HG02885 (cell line): Measurements from ENCODE around the gene AOAH.
"Not testable (repeated sequence)": the region's sequence is repeated elsewhere in the genome, so short reads cannot be mapped to it uniquely, and the experiment has no call there.

ENCODE experiments used
- ATAC-seq: cut with Tn5 transposase; IDR thresholded peaks from one replicate; pipeline ENCODE4 v1.9.1; 2021; ENCODE audit warnings: mild to moderate bottlenecking; ENCODE audit not compliant: unreplicated experiment, poor library complexity

AOAH gene

GRCh38 chr7:36487756-36488336 is 236.4 kb downstream of the AOAH start:
- ATAC-seq, result no peak

- no peak for ATAC-seq
These were observed 238.0 kb downstream of the AOAH start for GRCh38 chr7:36486336-36486735.

GRCh38 chr7:36484265-36484664 is 240.0 kb downstream of the AOAH start:
- ATAC-seq, result no peak

GRCh38 chr7:36483853-36484252 is 240.4 kb downstream of the AOAH start:
- ATAC-seq, result not testable (repeated sequence)

GRCh38 chr7:36478745-36479144 is 245.5 kb downstream of the AOAH start:
- ATAC-seq, result no peak

- no peak for ATAC-seq
These were observed 248.9 kb downstream of the AOAH start for GRCh38 chr7:36475381-36475780.

- ATAC-seq, result no peak
These were observed 249.3 kb downstream of the AOAH start for GRCh38 chr7:36475011-36475342.

GRCh38 chr7:36474283-36475010 is 249.8 kb downstream of the AOAH start:
- ATAC-seq, result no peak

GRCh38 chr7:36473454-36474282 is 250.6 kb downstream of the AOAH start:
- ATAC-seq, result no peak

- no peak for ATAC-seq
These were observed 252.1 kb downstream of the AOAH start for GRCh38 chr7:36472141-36472729.

GRCh38 chr7:36469236-36469635 is 255.1 kb downstream of the AOAH start:
- no peak for ATAC-seq

GRCh38 chr7:36468370-36469101 is 255.8 kb downstream of the AOAH start:
- no peak for ATAC-seq

GRCh38 chr7:36466001-36466400 is 258.3 kb downstream of the AOAH start:
- ATAC-seq, result not testable (repeated sequence)

GRCh38 chr7:36464271-36464670 is 260.0 kb downstream of the AOAH start:
- no peak for ATAC-seq
